Motor neuron (in vitro differentiated cells): ENCODE data around the gene NUDT22. TPM values are rescaled to one million over a fixed set of nuclear protein-coding genes. Genes with fewer than 3 reads are reported as not detected.

Source experiments
- ATAC-seq, 8 experiments: fragments of 200-7000 bp; cut with Tn5 transposase; replicated peaks in 6 of 8; 2 replicates each; pipeline ENCODE4 v1.8.0; 2021; ENCODE audit warnings: mild to moderate bottlenecking in 8 of 8, moderate library complexity in 8 of 8
- H3K27ac ChIP-seq, 2 donors: fragments of 250-450 bp; sonication (Bioruptor Pico); 2 replicates each; pipeline ENCODE4 v1.9.0; 2021; ENCODE audit warnings: antibody characterized with exemption in 2 of 2, mild to moderate bottlenecking in 2 of 2, moderate library complexity in 1 of 2
- H3K4me1 ChIP-seq, 2 donors: fragments of 250-450 bp; sonication (Bioruptor Pico); replicated peaks in 1 of 2; 2 replicates each; pipeline ENCODE4 v1.6.1; 2021; ENCODE audit warnings: antibody characterized with exemption in 2 of 2, mild to moderate bottlenecking in 2 of 2, moderate library complexity in 1 of 2
- H3K4me3 ChIP-seq, 5 donors: fragments of 250-450 bp; sonication (Bioruptor Pico); 2 replicates each; pipeline ENCODE4 v1.9.0; 2021; ENCODE audit warnings: antibody characterized with exemption in 5 of 5, mild to moderate bottlenecking in 5 of 5, moderate library complexity in 4 of 5
- WGBS, 10 experiments: fragments of 450-650 bp; shearing (Covaris generic); methylation state at CpG; one replicate each; pipeline ENCODE4 v1.0.0; 2022; 5-methylcytosine and 5-hydroxymethylcytosine counted together
- in situ Hi-C, 9 experiments: fragments of 400-800 bp; cut with MboI; loops; one replicate each; pipeline ENCODE4 v1.15.0; 2021; ENCODE audit warnings: low sequenced_read_pairs in 9 of 9, low pct_unique_long_range_greater_than_20kb in 2 of 9; ENCODE audit not compliant: unreplicated experiment in 9 of 9
- total RNA-seq, 8 experiments: library from RNA; unstranded; fragments of 300-600 nt; gene quantifications; 2 replicates each; pipeline versions ENCODE4 v1.2.3 to v1.2.4, GENCODE V29; 2022

The NUDT22 gene
- total RNA-seq, 8 experiments from 2014 or later, result 17.3 to 65.4 (median 35.4) TPM

GRCh38 chr11:64210301-64211020 is 15.6 kb upstream of the NUDT22 start:
- in situ Hi-C loops, result no loop called here
- no peak for ATAC-seq
- H3K4me3 ChIP-seq, result no peak overlapping the region
- H3K27ac ChIP-seq, result no peak overlapping the region
- 88 to 100% (median 100%) methylated on average over 1 to 4 of the region's 24 CpGs; no CpG with 5 or more reads in 7 of the 10 experiments for WGBS, 10 experiments
- peaks cover 0 to 8% of the 10 kb centered on the region in 2 donors for H3K4me1 ChIP-seq

- Histone ChIP-seq H3K27ac (no peak overlapping the region), H3K4me3 (no peak overlapping the region), H3K4me1 (peaks cover 0 to 8% of the 10 kb centered on the region in 2 donors)
- WGBS, 10 experiments, result 100% methylated on average over 2 of the region's 30 CpGs; no CpG with 5 or more reads in 9 of the 10 experiments
- no peak for ATAC-seq
- in situ Hi-C loops, result no loop called here
These were observed 14.7 kb upstream of the NUDT22 start for GRCh38 chr11:64211181-64211872.

- in situ Hi-C loops, result no loop called here
- 56 to 100% (median 100%) methylated on average over 2 to 4 of the region's 6 CpGs; no CpG with 5 or more reads in 5 of the 10 experiments for WGBS, 10 experiments
- no peak for ATAC-seq
These were observed 9.2 kb upstream of the NUDT22 start for GRCh38 chr11:64216879-64217278.

GRCh38 chr11:64218628-64219353 is 7.3 kb upstream of the NUDT22 start:
- H3K4me3 ChIP-seq, result no peak overlapping the region
- 54 to 100% (median 83%) methylated on average over 1 to 6 of the region's 11 CpGs; no CpG with 5 or more reads in 1 of the 10 experiments for WGBS, 10 experiments
- ATAC-seq, result peak in 3 of 8 experiments; percentile 2 to 19 (median 9)
- no peaks in the 10 kb centered on the region for H3K4me1 ChIP-seq
- no peak overlapping the region for H3K27ac ChIP-seq
- in situ Hi-C loops, result no loop called here

More at GRCh38 chr11:64216879-64217278, 9.2 kb upstream of the NUDT22 start:
- Histone ChIP-seq H3K4me1 (no peaks in the 10 kb centered on the region), H3K4me3 (no peak overlapping the region), H3K27ac (no peak overlapping the region)

- in situ Hi-C loops, result no loop called here
- WGBS, 10 experiments, result 40% methylated on average over 1 of the region's 7 CpGs; no CpG with 5 or more reads in 9 of the 10 experiments
- peak in 5 of 8 experiments; percentile 5 to 25 (median 18) for ATAC-seq
- H3K27ac ChIP-seq, result no peak overlapping the region
- no peak overlapping the region for H3K4me3 ChIP-seq
- H3K4me1 ChIP-seq, result no peaks in the 10 kb centered on the region
These were observed 6.8 kb upstream of the NUDT22 start for GRCh38 chr11:64219354-64219684.

GRCh38 chr11:64219755-64220154 is 6.3 kb upstream of the NUDT22 start:
- peak in 4 of 8 experiments; percentile 4 to 11 (median 6) for ATAC-seq

GRCh38 chr11:64220271-64220670 is 5.8 kb upstream of the NUDT22 start:
- Histone ChIP-seq H3K4me1 (peaks cover 3 to 6% of the 10 kb centered on the region in 2 donors), H3K4me3 (no peak overlapping the region), H3K27ac (no peak overlapping the region)
- ATAC-seq, result peak in 1 of 8 experiments; percentile 7
- in situ Hi-C loops, result no loop called here
- 90% methylated on average over 2 of the region's 17 CpGs; no CpG with 5 or more reads in 9 of the 10 experiments for WGBS, 10 experiments

More at GRCh38 chr11:64219755-64220154, 6.3 kb upstream of the NUDT22 start:
- Histone ChIP-seq H3K27ac (no peak overlapping the region), H3K4me3 (no peak overlapping the region), H3K4me1 (peaks cover 0 to under 1% of the 10 kb centered on the region in 2 donors)
- in situ Hi-C loops, result no loop called here
- 90% methylated on average over 2 of the region's 10 CpGs; no CpG with 5 or more reads in 9 of the 10 experiments for WGBS, 10 experiments

GRCh38 chr11:64220798-64221197 is 5.3 kb upstream of the NUDT22 start:
- in situ Hi-C loops, result no loop called here
- 96% methylated on average over 5 of the region's 14 CpGs; no CpG with 5 or more reads in 9 of the 10 experiments for WGBS, 10 experiments
- Histone ChIP-seq H3K27ac (no peak overlapping the region), H3K4me1 (peaks cover 5 to 7% of the 10 kb centered on the region in 2 donors), H3K4me3 (no peak overlapping the region)
- no peak for ATAC-seq

GRCh38 chr11:64222651-64223000 is 3.4 kb upstream of the NUDT22 start:
- ATAC-seq, result peak in 2 of 8 experiments; percentile 4 to 7
- WGBS, 10 experiments, result 40 to 100% (median 93%) methylated on average over 1 to 4 of the region's 9 CpGs; no CpG with 5 or more reads in 5 of the 10 experiments
- Histone ChIP-seq H3K27ac (no peak overlapping the region), H3K4me1 (peaks cover 14 to 19% of the 10 kb centered on the region in 2 donors), H3K4me3 (no peak overlapping the region)
- in situ Hi-C loops, result no loop called here

GRCh38 chr11:64223001-64223651 is 2.9 kb upstream of the NUDT22 start:
- in situ Hi-C loops, result no loop called here
- ATAC-seq, result no peak
- Histone ChIP-seq H3K4me3 (no peak overlapping the region), H3K4me1 (peaks cover 14 to 19% of the 10 kb centered on the region in 2 donors), H3K27ac (no peak overlapping the region)
- WGBS, 10 experiments, result 37 to 100% (median 92%) methylated on average over 1 to 9 of the region's 24 CpGs; no CpG with 5 or more reads in 5 of the 10 experiments

- Histone ChIP-seq H3K4me1 (peaks cover 16 to 23% of the 10 kb centered on the region in 2 donors), H3K27ac (no peak overlapping the region), H3K4me3 (no peak overlapping the region)
- in situ Hi-C loops, result no loop called here
- 90 to 100% (median 95%) methylated on average over 2 to 7 of the region's 17 CpGs; no CpG with 5 or more reads in 6 of the 10 experiments for WGBS, 10 experiments
- ATAC-seq, result no peak
These were observed 1.8 kb upstream of the NUDT22 start for GRCh38 chr11:64224151-64224890.
